ENCODE data around the gene PARVB. TPM values are rescaled to one million over a fixed set of nuclear protein-coding genes. Genes with fewer than 3 reads are reported as not detected.

The PARVB gene
- polyA plus RNA-seq, 4 donors = 0.45 to 16.5 (median 7.5) TPM

DNA sequence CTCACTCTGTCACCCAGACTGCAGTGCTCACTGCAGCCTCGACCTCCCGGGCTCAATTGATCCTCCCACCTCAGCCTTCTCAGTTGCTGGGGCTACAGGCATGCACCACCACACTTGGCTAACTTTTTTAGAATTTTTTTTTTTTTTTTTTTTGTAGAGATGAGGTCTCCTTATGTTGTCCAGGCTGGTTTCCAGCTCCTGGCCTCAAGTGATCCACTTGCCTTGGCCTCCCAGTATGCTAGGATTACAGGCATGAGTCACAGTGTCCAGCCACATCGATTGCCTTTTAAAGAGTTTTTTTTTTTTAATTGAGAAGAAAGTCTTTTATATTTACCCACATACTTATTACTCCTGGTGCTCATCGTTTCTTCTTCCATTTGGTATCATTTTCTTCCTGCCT lies 186.6 kb downstream of the PARVB start:
- WGBS, 3 donors = 68 to 71% (median 71%) methylated on average over 4 of the region's 4 CpGs
- FAIRE-seq = no peak
- Histone ChIP-seq H3K27ac (ENCODE audit: low read depth in 1 of 3, low read length in 2 of 3) (no peak overlapping the region), H3K9me3 (ENCODE audit: control insufficient read depth in 2 of 2, insufficient read depth in 1 of 2, low read depth in 1 of 2, low read length in 1 of 2) (peaks cover 0 to 2% of the 10 kb centered on the region in 2 donors), H3K27me3 (ENCODE audit: control insufficient read depth in 3 of 3, insufficient read depth in 3 of 3, low read length in 3 of 3) (no peaks in the 10 kb centered on the region), H3K36me3 (ENCODE audit: control insufficient read depth in 3 of 3, insufficient read depth in 2 of 3, low read depth in 1 of 3, low read length in 3 of 3) (no peaks in the 10 kb centered on the region), H3K4me3 (ENCODE audit: low read depth in 1 of 3, low read length in 3 of 3) (no peak overlapping the region), H3K4me1 (ENCODE audit: control insufficient read depth in 3 of 3, insufficient read depth in 2 of 3, low read depth in 1 of 3, low read length in 2 of 3) (no peaks in the 10 kb centered on the region)
- DNase-seq = no peak

- Histone ChIP-seq H3K4me1 (ENCODE audit: control insufficient read depth in 3 of 3, insufficient read depth in 2 of 3, low read depth in 1 of 3, low read length in 2 of 3) (no peaks in the 10 kb centered on the region), H3K4me3 (ENCODE audit: low read depth in 1 of 3, low read length in 3 of 3) (no peak overlapping the region), H3K27ac (ENCODE audit: low read depth in 1 of 3, low read length in 2 of 3) (no peak overlapping the region), H3K36me3 (ENCODE audit: control insufficient read depth in 3 of 3, insufficient read depth in 2 of 3, low read depth in 1 of 3, low read length in 3 of 3) (no peaks in the 10 kb centered on the region), H3K27me3 (ENCODE audit: control insufficient read depth in 3 of 3, insufficient read depth in 3 of 3, low read length in 3 of 3) (no peaks in the 10 kb centered on the region), H3K9me3 (ENCODE audit: control insufficient read depth in 2 of 2, insufficient read depth in 1 of 2, low read depth in 1 of 2, low read length in 1 of 2) (peaks cover 0 to 2% of the 10 kb centered on the region in 2 donors)
- FAIRE-seq (no peak), DNase-seq (no peak)
- WGBS, 3 donors = 71 to 81% (median 80%) methylated on average over 6 of the region's 6 CpGs
Measured at GRCh38 chr22:44211256-44211945, 187.3 kb downstream of the PARVB start.

DNA sequence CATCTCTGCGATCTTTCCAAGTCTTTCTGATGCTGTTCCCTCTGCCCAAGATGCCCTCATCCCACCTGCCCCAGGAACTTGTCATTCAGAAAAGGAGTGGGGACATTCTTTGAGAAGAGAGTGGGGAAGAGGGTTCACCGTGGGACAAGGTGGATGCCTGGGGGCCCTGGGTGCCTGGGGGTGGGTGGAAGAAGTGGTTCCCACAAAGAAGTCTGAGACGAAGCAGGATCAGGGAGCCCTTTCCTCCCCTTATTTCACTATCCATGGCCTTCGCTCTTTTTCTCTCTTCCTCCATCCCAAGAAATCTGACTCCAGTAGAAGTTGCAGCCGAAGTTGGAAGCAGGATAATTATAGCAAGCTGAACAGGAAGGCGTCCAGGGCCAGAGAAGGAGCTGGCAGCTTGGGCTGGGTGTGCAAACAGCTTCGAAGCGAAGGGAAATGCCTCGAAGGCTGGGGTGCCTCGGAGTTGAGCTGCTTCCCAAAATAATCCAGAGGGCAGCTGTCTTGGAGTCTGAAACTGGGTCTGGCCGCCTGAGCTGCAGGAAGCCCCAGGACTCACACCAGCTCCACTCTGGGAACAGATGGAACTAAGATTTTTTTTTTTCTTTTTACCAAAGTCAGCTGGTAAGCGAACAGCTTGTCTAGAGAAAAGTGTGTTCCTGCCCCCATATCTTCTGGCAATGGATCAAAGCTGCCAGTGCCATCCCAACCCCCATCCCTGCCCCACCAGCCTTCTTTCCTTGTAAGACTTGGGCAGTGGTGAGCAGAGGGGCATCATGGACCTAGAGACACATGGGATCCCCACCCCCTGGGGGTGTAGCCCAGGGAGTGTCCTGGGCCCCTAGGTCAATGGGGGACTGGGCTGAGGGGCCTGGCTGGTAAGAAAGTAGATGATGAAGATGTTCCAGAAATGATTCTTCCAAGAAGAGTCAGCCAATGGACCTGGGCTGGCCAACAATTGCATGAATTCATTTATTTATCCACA lies 188.1 kb downstream of the PARVB start:
- DNase-seq = no peak
- no peaks in the 10 kb centered on the region for H3K4me1 ChIP-seq (ENCODE audit: control insufficient read depth in 3 of 3, insufficient read depth in 2 of 3, low read depth in 1 of 3, low read length in 2 of 3)
- no peak for FAIRE-seq

GRCh38 chr22:44212936-44213335 lies 188.8 kb downstream of the PARVB start:
- H3K4me3 ChIP-seq (ENCODE audit: low read depth in 1 of 3, low read length in 3 of 3) = no peak overlapping the region
- H3K4me1 ChIP-seq (ENCODE audit: control insufficient read depth in 3 of 3, insufficient read depth in 2 of 3, low read depth in 1 of 3, low read length in 2 of 3) = no peaks in the 10 kb centered on the region
- 65 to 88% (median 84%) methylated on average over 1 of the region's 1 CpG for WGBS, 3 donors
- DNase-seq (no peak), FAIRE-seq (no peak)
- H3K27ac ChIP-seq (ENCODE audit: low read depth in 1 of 3, low read length in 2 of 3) = no peak overlapping the region
- H3K36me3 ChIP-seq (ENCODE audit: control insufficient read depth in 3 of 3, insufficient read depth in 2 of 3, low read depth in 1 of 3, low read length in 3 of 3) = no peaks in the 10 kb centered on the region
- no peaks in the 10 kb centered on the region for H3K27me3 ChIP-seq (ENCODE audit: control insufficient read depth in 3 of 3, insufficient read depth in 3 of 3, low read length in 3 of 3)
- H3K9me3 ChIP-seq (ENCODE audit: control insufficient read depth in 2 of 2, insufficient read depth in 1 of 2, low read depth in 1 of 2, low read length in 1 of 2) = peaks cover 0 to 2% of the 10 kb centered on the region in 2 donors

More for the DNA sequence above, 188.1 kb downstream of the PARVB start:
- Histone ChIP-seq H3K27me3 (ENCODE audit: control insufficient read depth in 3 of 3, insufficient read depth in 3 of 3, low read length in 3 of 3) (no peaks in the 10 kb centered on the region), H3K9me3 (ENCODE audit: control insufficient read depth in 2 of 2, insufficient read depth in 1 of 2, low read depth in 1 of 2, low read length in 1 of 2) (peaks cover 0 to 2% of the 10 kb centered on the region in 2 donors), H3K27ac (ENCODE audit: low read depth in 1 of 3, low read length in 2 of 3) (no peak overlapping the region), H3K36me3 (ENCODE audit: control insufficient read depth in 3 of 3, insufficient read depth in 2 of 3, low read depth in 1 of 3, low read length in 3 of 3) (no peaks in the 10 kb centered on the region), H3K4me3 (ENCODE audit: low read depth in 1 of 3, low read length in 3 of 3) (no peak overlapping the region)
- WGBS, 3 donors = 50 to 74% (median 67%) methylated on average over 12 of the region's 12 CpGs

DNA sequence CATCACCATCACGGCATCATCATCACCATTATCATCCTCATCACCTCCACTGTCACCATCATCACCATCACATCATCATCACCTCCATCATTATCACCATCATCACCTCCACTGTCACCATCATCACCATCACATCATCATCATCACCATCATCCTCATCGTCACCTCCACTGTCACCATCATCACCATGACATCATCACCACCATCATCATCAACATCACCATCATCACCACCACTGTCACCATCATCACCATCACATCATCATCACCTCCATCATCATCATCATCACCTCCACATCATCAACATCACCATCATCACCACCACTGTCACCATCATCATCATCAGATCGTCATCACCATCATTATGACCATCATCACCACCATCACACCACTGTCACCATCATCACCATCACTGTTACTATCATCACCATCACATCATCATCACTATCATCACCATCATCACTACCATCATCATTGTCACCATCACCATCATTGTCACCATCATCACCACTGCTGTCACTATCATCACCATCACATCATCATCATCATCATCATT lies 189.5 kb downstream of the PARVB start:
- WGBS, 3 donors = 78 to 85% (median 84%) methylated on average over 3 of the region's 3 CpGs
- H3K27me3 ChIP-seq (ENCODE audit: control insufficient read depth in 3 of 3, insufficient read depth in 3 of 3, low read length in 3 of 3) = no peaks in the 10 kb centered on the region

DNA sequence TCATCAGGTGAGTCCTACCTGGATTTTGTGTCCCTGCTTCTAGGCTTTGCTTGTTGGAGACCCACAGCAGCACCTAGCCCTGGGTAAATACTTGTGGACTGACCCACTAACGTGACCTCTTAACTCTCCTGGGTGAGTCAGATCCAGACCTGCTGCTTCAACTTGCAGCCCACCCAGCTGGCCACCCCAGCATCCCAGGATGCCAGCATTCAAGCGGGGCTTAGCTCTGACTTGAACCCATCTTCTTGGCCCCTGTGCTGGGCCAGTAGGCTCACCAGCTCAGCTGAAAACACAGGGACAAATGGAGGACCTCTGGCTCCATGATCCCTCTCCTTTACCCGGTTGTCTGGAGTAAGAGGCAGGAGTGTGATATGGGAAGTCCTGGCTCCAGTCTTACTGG lies 190.1 kb downstream of the PARVB start:
- Histone ChIP-seq H3K27me3 (ENCODE audit: control insufficient read depth in 3 of 3, insufficient read depth in 3 of 3, low read length in 3 of 3) (no peaks in the 10 kb centered on the region), H3K36me3 (ENCODE audit: control insufficient read depth in 3 of 3, insufficient read depth in 2 of 3, low read depth in 1 of 3, low read length in 3 of 3) (no peaks in the 10 kb centered on the region), H3K27ac (ENCODE audit: low read depth in 1 of 3, low read length in 2 of 3) (no peak overlapping the region), H3K4me1 (ENCODE audit: control insufficient read depth in 3 of 3, insufficient read depth in 2 of 3, low read depth in 1 of 3, low read length in 2 of 3) (no peaks in the 10 kb centered on the region), H3K9me3 (ENCODE audit: control insufficient read depth in 2 of 2, insufficient read depth in 1 of 2, low read depth in 1 of 2, low read length in 1 of 2) (peaks cover 0 to 2% of the 10 kb centered on the region in 2 donors), H3K4me3 (ENCODE audit: low read depth in 1 of 3, low read length in 3 of 3) (no peak overlapping the region)
- DNase-seq (no peak), FAIRE-seq (no peak)
- WGBS, 3 donors = 87 to 89% (median 88%) methylated on average over 3 of the region's 3 CpGs

More for the DNA sequence above, 189.5 kb downstream of the PARVB start:
- peaks cover 0 to 2% of the 10 kb centered on the region in 2 donors for H3K9me3 ChIP-seq (ENCODE audit: control insufficient read depth in 2 of 2, insufficient read depth in 1 of 2, low read depth in 1 of 2, low read length in 1 of 2)
- no peak overlapping the region for H3K4me3 ChIP-seq (ENCODE audit: low read depth in 1 of 3, low read length in 3 of 3)
- H3K27ac ChIP-seq (ENCODE audit: low read depth in 1 of 3, low read length in 2 of 3) = no peak overlapping the region
- no peaks in the 10 kb centered on the region for H3K36me3 ChIP-seq (ENCODE audit: control insufficient read depth in 3 of 3, insufficient read depth in 2 of 3, low read depth in 1 of 3, low read length in 3 of 3)
- no peaks in the 10 kb centered on the region for H3K4me1 ChIP-seq (ENCODE audit: control insufficient read depth in 3 of 3, insufficient read depth in 2 of 3, low read depth in 1 of 3, low read length in 2 of 3)
- FAIRE-seq = no peak
- DNase-seq = no peak

DNA sequence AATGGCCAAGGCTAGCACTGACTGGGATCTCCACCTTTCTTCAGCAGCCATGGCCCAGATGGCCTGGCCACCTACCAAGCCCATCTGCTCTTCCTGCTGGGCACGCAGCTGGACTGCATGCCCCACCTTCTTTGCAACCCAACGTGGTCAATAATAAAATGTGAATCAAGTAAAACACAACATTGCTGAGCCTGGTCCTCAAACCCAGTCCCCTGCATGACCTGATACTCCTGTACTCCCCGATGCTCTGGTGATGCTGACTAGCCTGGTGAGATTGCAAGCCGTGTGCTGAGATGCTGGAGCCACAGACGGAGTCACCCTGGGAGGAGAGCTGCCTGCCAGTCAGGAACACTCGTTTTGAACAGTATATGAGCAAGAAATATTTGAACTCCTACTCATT lies 190.7 kb downstream of the PARVB start:
- H3K36me3 ChIP-seq (ENCODE audit: control insufficient read depth in 3 of 3, insufficient read depth in 2 of 3, low read depth in 1 of 3, low read length in 3 of 3) = no peaks in the 10 kb centered on the region
- no peak overlapping the region for H3K27ac ChIP-seq (ENCODE audit: low read depth in 1 of 3, low read length in 2 of 3)
- DNase-seq (no peak), FAIRE-seq (no peak)
- no peaks in the 10 kb centered on the region for H3K4me1 ChIP-seq (ENCODE audit: control insufficient read depth in 3 of 3, insufficient read depth in 2 of 3, low read depth in 1 of 3, low read length in 2 of 3)
- peaks cover 0 to 2% of the 10 kb centered on the region in 2 donors for H3K9me3 ChIP-seq (ENCODE audit: control insufficient read depth in 2 of 2, insufficient read depth in 1 of 2, low read depth in 1 of 2, low read length in 1 of 2)
- 78 to 81% (median 78%) methylated on average over 6 of the region's 6 CpGs for WGBS, 3 donors
- no peak overlapping the region for H3K4me3 ChIP-seq (ENCODE audit: low read depth in 1 of 3, low read length in 3 of 3)
- H3K27me3 ChIP-seq (ENCODE audit: control insufficient read depth in 3 of 3, insufficient read depth in 3 of 3, low read length in 3 of 3) = no peaks in the 10 kb centered on the region

DNA sequence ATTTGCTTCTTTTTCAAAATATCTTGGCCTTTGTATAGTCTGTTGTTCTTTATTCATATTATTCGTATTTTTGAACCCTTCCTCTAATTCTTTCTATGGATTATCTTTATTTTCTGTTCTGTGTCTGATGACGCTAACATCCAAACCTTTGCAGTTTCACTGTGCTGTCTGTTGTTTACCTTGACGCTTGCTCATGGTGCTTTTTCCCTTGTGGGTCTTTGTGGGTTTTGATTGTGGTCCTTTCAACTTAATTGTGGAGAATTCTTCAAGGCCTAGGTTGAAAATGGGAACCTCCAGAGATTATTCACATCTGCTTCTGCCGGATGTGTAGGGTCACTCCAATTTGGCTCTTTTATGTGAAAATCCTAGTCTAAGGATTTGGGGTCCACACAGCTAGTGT lies 191.2 kb downstream of the PARVB start:
- no peak overlapping the region for H3K27ac ChIP-seq (ENCODE audit: low read depth in 1 of 3, low read length in 2 of 3)
- no peaks in the 10 kb centered on the region for H3K36me3 ChIP-seq (ENCODE audit: control insufficient read depth in 3 of 3, insufficient read depth in 2 of 3, low read depth in 1 of 3, low read length in 3 of 3)
- no peak for DNase-seq
- H3K4me1 ChIP-seq (ENCODE audit: control insufficient read depth in 3 of 3, insufficient read depth in 2 of 3, low read depth in 1 of 3, low read length in 2 of 3) = no peaks in the 10 kb centered on the region
- peaks cover 0 to 2% of the 10 kb centered on the region in 2 donors for H3K9me3 ChIP-seq (ENCODE audit: control insufficient read depth in 2 of 2, insufficient read depth in 1 of 2, low read depth in 1 of 2, low read length in 1 of 2)
- H3K27me3 ChIP-seq (ENCODE audit: control insufficient read depth in 3 of 3, insufficient read depth in 3 of 3, low read length in 3 of 3) = no peaks in the 10 kb centered on the region
- FAIRE-seq = no peak
- 80 to 86% (median 82%) methylated on average over 4 of the region's 4 CpGs for WGBS, 3 donors
- H3K4me3 ChIP-seq (ENCODE audit: low read depth in 1 of 3, low read length in 3 of 3) = no peak overlapping the region
